GM12892 (cell line): ENCODE data around the gene RAMP1.

Experiments used
- POLR2A ChIP-seq: IDR thresholded peaks from 2 replicates; pipeline ENCODE4 v1.6.1; 2011; ENCODE audit warnings: low read depth, low read length, control low read depth
- POLR2AphosphoS5 ChIP-seq: IDR thresholded peaks from 2 replicates; pipeline ENCODE4 v1.6.1; 2011; ENCODE audit warnings: low read depth, low read length, control low read depth

DNA sequence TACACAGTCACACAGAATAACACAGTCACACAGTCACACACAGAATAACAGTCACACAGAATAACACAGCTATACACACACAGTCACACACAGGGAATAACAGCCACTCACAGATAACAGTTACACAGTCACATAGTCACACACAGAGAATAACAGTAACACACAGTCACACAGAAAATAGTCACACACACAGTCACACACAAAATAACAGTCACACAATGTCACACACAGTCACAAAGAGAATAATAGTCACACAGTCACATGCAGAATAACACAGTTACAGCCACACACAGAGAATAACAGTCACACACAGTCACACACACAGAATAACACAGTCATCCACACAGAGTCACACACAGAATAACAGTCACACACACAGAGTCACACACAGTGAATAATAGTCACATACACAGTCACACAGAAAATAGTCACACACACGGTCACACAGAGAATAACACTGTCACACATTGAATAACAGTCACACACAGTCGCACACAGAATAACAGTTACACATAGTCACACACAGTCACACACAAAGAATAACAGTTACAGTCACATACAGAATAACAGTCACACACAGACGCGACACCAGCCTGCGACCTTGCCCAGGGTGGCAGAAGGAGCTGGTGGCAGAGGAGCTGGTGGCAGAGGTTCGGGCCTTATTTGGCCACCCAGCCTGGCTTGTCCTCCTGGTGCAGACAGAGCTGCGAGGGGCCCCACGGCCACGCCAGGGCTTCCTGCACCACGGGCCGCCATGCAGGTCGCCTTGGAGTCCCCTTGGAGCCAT lies 51.3 kb downstream of the RAMP1 start:
- TF ChIP-seq POLR2A: no peak
- no peak for TF ChIP-seq POLR2AphosphoS5
